OCI-M2 (cell line): ENCODE data around the gene TEF.

Experiments
- DNase-seq: peaks from one replicate; lab custom pipeline; 2025; ENCODE audit not compliant: unreplicated experiment; lab: John Stamatoyannopoulos, UW

TEF gene

DNA sequence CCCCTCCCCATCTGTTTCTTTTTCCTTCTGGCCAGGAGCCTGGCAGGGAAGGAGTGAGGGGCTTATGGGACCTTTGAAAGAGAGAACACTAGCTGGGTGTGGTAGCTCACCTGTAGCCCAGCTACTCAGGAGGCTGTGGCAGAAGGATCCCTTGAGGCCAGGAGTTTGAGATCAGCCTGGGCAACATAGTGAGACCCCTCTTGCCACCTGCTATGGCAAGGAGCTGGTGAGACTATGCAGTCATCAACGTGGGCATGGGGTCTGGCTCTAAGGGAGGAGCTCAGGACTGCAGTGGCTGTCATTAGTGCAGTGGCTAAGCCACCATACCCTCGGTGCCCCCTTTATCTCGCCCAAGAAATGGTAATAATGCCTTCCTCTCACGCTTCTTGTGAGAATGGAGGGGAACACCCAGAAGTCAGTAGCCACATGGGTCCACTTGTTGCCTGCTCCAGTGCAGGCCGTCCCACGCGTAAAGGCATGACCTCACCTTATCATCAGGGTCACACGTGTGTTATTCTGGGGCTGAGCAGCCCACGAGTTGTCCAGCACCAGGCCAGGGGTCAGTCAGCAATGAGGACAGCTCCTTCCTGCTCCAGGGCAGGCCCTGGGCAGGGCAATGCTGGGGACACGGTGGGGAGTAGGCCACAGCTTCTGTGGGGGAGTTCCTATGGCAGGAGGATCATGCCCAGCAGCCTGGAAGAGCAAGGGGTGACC lies 27.7 kb upstream of the TEF start:
- no peak for DNase-seq

GRCh38 chr22:41354979-41355378 lies 26.8 kb upstream of the TEF start:
- no peak for DNase-seq

DNA sequence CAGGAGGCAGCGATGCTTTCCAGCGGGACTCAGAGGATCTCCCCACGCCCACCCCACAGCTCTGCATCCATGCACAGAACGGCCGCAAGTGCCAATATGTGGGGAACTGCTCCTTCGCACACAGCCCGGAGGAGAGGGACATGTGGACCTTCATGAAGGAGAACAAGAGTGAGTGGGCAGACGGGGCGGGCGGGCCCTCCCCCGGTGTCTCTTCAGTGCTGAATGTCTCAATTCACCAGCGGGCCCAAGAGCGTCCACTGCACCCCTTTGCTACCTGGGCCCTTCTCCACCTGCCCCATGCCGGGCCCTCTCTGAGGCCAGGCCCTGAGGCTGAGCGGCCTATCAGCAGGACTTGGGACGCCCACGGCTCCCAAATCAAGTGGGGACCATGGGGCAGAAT lies 25.8 kb upstream of the TEF start:
- DNase-seq = no peak

DNA sequence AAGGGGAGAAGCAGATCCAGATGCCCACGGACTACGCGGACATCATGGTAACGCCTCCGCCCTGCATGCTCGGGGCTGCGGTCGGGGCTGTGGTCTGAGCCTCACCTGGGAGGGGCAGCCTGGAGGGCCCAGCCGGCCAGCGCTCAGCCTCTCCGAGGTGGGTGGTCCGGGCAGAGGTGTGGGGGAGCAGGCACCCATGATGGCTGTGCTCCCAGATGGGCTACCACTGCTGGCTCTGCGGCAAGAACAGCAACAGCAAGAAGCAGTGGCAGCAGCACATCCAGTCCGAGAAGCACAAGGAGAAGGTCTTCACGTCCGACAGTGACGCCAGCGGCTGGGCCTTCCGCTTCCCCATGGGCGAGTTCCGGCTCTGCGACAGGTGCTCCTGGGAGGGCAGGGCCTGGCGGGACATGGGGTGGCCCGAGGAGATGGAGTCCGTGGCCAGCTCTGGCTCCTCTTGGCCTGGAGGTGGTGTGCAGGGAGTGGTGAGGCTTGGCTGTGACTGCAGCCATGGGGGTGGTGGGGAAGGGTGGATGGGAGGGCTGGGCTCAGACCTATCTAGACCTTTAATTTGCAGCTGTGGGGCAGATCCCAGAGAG lies 25.2 kb upstream of the TEF start:
- DNase-seq = no peak

- no peak for DNase-seq
Measured at GRCh38 chr22:41357191-41357590, 24.6 kb upstream of the TEF start.

GRCh38 chr22:41358927-41359326 lies 22.8 kb upstream of the TEF start:
- no peak for DNase-seq

DNA sequence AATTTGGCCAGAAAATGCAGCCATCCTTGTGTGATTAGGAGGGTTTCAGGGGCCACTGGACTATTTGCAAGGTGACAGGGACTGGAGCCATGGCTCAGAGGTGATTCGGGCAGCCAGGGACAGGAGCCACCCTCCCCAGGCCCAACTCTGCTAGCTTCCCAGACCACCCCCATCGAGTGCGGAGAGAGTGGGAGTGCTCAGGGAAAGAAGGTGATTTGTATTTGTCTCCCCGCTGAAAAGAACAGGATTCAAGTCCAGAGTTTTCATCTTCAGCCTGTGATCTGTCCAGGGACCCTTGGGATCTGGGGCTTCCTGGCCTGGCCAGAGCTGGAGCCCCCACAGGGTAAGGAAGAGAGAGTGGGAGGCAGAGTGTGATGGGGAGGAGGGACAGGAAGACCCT lies 22.4 kb upstream of the TEF start:
- no peak for DNase-seq

- no peak for DNase-seq
Measured at GRCh38 chr22:41360126-41360525, 21.6 kb upstream of the TEF start.

DNA sequence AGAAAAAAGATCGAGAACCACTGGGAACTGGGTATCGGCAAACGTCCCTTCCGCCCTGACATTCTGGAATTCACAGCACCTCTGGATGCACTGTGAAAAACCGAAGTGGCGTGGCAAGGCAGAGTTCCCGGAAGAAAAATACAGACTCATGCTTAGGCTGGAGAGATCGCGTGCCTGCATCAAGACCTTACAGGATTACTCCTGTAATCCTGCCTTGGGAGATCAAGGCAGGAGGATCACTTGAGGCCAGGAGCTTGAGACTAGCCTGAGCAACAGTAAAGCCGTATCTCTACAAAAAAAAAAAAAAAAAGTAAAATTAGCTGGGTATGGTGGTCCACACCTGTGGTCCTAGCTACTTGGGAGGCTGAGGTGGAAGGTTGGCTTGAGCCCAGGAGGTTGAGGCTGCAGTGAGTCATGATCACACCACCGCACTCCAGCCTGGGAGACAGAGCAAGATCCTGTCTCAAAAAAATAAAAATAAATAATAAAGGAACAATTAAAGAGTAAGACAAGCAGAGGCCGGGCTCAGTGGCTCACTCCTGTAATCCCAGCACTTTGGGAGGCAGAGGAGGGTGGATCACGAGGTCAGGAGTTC lies 19.9 kb upstream of the TEF start:
- DNase-seq = no peak

DNA sequence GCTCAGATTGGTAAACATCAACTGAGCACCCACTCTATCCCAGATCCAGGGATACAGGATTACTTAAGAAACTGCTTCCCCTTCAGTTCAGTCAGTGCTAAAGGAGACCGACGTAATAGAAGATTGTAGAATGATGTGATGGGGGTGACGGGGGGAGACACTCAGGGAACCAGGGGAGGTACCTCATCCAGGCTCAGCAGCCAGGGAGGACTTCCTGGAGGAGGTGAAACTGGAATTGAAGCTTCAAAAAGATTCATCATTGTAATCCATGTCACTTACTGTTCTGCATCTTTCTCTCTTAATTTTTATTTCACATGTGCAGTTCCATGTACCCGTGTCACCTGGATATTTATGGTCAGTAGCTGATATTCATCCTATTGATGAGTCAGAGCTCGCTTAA lies 19.1 kb upstream of the TEF start:
- DNase-seq = no peak

DNA sequence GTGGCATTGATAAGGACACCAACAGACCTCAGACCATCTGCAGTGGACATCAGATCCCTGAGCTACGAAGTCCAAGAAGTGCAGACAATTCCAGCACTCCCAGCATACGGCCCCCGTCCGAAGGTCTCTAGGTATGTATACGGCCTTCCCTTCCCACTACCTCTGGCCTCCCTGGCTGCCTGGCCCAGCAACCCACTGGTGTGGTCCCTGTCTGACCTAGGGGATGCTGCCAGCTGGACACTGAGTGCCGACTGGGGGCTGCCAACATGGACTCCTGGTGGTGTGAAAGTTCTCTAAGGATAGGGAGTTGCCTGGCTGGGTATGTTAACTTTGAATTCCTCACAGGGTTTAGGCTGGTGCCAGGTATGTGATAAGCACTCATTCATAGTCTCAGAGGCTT lies 17.5 kb upstream of the TEF start:
- no peak for DNase-seq

DNA sequence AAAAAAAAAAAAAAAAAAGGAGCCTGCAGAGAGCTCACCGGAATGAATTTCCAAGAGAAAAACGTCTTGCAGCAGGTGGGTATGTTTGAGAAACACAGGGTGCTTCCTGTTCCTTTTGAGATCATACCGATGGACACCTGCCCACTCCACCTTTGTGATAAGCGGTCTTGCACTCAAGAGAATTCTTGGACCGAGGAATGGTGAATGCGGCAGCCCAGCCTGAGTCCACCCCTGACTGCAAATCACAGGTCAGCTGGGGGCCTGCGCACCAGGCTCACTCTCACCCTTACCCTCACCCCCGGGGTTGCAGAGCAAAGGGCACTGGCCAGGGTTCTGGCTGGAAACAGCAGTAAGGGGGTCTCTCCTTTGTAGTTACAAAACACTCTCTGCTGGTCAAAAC lies 16.8 kb upstream of the TEF start:
- no peak for DNase-seq

- DNase-seq = no peak
Measured at GRCh38 chr22:41365425-41365824, 16.3 kb upstream of the TEF start.

GRCh38 chr22:41366323-41367029 lies 15.3 kb upstream of the TEF start:
- no peak for DNase-seq

DNA sequence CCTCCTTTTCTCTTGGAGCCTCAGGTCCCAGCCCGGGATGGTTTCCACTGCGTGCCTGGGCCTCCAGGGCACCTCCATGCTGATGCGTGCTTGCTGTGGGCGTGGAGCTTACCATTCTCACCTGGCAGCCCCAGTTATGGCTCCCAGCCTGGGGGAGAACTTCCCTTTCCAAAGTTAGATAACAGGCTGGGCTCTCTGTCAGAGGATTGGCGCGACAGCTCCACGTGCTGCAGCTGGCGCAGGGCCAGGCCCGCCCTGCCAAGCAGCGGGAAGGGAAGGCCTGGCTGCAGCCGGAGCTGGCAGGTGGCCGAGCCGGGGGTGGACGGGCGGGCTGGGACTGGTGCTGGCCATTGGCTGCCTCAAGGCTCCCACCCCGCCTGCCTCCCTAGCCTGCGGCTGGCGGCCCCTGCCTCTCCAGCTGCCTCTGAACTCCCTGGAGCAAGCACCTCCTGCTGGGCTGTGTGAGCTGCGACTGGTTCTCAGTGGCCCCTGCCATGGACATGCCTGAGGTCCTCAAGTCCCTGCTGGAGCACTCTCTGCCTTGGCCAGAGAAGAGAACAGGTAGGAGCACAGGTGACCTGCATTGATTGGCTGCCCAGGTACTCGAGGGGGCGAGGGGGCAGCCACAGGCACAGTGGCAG lies 14.6 kb upstream of the TEF start:
- no peak for DNase-seq

GRCh38 chr22:41367680-41368542 lies 13.8 kb upstream of the TEF start:
- DNase-seq = no peak

DNA sequence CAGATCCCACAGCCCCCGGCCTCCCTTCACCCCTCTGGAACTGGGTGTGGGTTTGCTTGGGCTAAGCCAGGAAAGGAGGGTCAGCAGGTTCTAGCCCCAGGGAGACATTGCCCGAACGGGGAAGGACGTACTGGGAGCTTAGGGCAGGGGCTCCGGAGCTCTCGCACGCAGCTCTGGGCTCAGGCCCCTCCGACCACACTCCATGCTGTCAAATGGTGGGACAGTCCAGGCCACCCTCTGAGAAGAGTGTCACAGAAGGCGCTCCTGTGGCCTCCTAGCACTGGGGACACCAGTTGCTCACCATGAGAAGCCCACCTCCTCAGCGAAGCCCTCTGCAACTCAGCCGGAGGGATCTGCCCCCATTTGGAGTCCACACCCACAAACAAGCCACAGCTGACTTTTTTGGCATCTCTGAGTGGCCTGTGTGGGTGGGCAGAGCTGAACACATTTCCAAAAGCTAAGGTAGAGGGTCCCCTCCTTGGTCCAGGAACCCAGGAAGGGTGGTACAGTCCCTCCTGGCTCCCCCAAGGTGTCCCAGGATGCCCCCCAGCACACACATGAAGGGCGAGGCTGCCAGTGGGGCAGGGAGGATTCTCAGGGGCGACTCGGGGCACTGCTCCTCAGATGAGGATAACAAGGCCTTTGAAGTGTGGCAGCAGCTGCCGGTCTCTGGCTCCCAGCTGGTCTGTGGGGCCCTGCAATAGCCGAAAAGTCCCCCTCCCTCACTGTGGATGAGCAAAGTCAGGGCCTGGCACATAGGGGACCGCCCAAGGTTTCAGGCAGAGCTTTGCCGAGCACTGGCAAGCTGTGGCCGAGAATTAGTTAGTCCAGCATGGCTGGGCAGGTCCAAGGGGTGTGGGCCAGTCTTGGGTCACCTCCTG lies 13.0 kb upstream of the TEF start:
- no peak for DNase-seq

- no peak for DNase-seq
Measured at GRCh38 chr22:41369424-41369745, 12.4 kb upstream of the TEF start.

GRCh38 chr22:41369837-41370236 lies 11.9 kb upstream of the TEF start:
- no peak for DNase-seq

- no peak for DNase-seq
Measured at GRCh38 chr22:41377846-41378245, 3.9 kb upstream of the TEF start.
